Testis (tissue), 2 donors: Measurements from ENCODE around the gene SLC25A21.

Experiments
- CTCF ChIP-seq, 3 experiments: fragments of 450-650 bp in 2 of 3; fragments of 200-600 bp in 1 of 3; sonication (generic) in 1 of 3; IDR thresholded peaks; one replicate each; pipeline ENCODE4 v1.5.1; 2016 to 2019; ENCODE audit warnings: antibody characterized with exemption in 3 of 3, mild to moderate bottlenecking in 2 of 3, moderate library complexity in 1 of 3
- POLR2A ChIP-seq: fragments of 450-650 bp; IDR thresholded peaks from one replicate; pipeline ENCODE4 v1.6.1; 2017; ENCODE audit warnings: antibody characterized with exemption, mild to moderate bottlenecking, moderate library complexity

- no peak for TF ChIP-seq CTCF (IDR thresholded peaks at IDR 0.05)
- no peak for TF ChIP-seq POLR2A
Measured at GRCh38 chr14:36946872-36947271, 225.5 kb downstream of the SLC25A21 start.
